Measurements from ENCODE around the gene FRMD5. TPM values are rescaled to one million over a fixed set of nuclear protein-coding genes. Genes with fewer than 3 reads are reported as not detected.

The FRMD5 gene
- total RNA-seq, 1 experiment from 2014 or later, result 17.4 TPM

DNA sequence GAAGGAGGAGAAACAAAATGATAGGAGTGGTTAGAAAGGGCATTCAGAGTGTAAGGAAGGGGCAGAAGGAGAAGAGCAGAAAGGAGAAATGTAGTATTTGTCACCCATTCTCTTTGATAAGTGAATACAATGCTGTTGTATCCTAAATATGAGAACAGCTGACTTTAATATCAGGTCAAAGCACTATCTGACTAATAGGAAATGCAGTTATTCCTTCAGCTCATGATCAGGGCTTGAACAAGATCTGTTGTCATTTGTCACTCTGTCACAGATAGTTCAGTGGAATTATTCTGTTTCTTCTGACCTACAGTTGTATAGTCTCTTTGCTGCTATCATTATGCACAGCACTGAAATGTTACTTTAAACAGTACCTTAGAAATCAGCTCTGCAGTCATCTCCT lies 149.4 kb downstream of the FRMD5 start:
- Mint-ChIP-seq H3K27ac (ENCODE audit: unreplicated experiment) (no peak overlapping the region), H3K27me3 (ENCODE audit: insufficient read depth, unreplicated experiment) (no peaks in the 10 kb centered on the region), H3K36me3 (ENCODE audit: insufficient read depth, unreplicated experiment) (no peaks in the 10 kb centered on the region), H3K9me3 (ENCODE audit: unreplicated experiment) (no peaks in the 10 kb centered on the region), H3K4me3 (ENCODE audit: unreplicated experiment) (no peak overlapping the region), H3K4me1 (ENCODE audit: low read depth, unreplicated experiment) (no peaks in the 10 kb centered on the region)
- H3K36me3 ChIP-seq (ENCODE audit: control insufficient read depth, insufficient read depth, low read length), result no peaks in the 10 kb centered on the region
- no peak for DNase-seq
- no peak overlapping the region for H3K4me3 ChIP-seq (ENCODE audit: low read depth, low read length)
- POLR2A ChIA-PET, result no interaction called here
- intact Hi-C loops (cut with micrococcal nuclease; ENCODE audit: unreplicated experiment), result no loop called here
- H3K9me3 ChIP-seq, result no peaks in the 10 kb centered on the region
- TF ChIP-seq, protein P1, sequence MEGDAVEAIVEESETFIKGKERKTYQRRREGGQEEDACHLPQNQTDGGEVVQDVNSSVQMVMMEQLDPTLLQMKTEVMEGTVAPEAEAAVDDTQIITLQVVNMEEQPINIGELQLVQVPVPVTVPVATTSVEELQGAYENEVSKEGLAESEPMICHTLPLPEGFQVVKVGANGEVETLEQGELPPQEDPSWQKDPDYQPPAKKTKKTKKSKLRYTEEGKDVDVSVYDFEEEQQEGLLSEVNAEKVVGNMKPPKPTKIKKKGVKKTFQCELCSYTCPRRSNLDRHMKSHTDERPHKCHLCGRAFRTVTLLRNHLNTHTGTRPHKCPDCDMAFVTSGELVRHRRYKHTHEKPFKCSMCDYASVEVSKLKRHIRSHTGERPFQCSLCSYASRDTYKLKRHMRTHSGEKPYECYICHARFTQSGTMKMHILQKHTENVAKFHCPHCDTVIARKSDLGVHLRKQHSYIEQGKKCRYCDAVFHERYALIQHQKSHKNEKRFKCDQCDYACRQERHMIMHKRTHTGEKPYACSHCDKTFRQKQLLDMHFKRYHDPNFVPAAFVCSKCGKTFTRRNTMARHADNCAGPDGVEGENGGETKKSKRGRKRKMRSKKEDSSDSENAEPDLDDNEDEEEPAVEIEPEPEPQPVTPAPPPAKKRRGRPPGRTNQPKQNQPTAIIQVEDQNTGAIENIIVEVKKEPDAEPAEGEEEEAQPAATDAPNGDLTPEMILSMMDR (IDR thresholded peaks at IDR 0.05; ENCODE audit: insufficient read depth in 1 of 2, low read depth in 1 of 2, low read length in 1 of 2, severe bottlenecking in 1 of 2, unreplicated experiment in 1 of 2), result no peak
- CTCF ChIA-PET, result no interaction called here
- no TSS peak for BruUV-seq (replicated peaks)
- no peaks in the 10 kb centered on the region for H3K27me3 ChIP-seq (replicated peaks; ENCODE audit: control insufficient read depth, insufficient read depth, low read length)
- H3K4me1 ChIP-seq, result no peaks in the 10 kb centered on the region

DNA sequence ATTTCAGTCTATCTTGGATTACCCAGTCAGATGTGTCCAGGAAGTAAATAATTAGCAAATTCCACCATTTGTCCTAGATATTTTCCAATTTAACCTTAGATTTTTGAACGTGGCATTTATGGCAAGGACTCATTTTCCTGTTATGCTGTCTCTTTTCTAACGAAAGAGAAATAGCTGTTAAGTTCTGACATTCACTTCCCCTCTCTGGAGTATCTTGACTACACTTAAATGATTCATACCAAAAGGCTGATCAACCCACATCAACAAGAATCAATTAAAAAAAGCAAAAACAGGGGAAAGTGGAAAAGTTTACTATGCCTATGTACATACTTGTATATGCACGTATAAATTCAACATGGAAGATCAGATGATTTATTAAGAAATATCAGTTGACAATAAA lies 149.9 kb downstream of the FRMD5 start:
- CTCF ChIA-PET, result no interaction called here
- H3K4me1 Mint-ChIP-seq (ENCODE audit: low read depth, unreplicated experiment), result no peaks in the 10 kb centered on the region
- no TSS peak for BruUV-seq (replicated peaks)
- H3K27me3 Mint-ChIP-seq (ENCODE audit: insufficient read depth, unreplicated experiment), result no peaks in the 10 kb centered on the region
- no peak overlapping the region for H3K4me3 Mint-ChIP-seq (ENCODE audit: unreplicated experiment)
- POLR2A ChIA-PET, result no interaction called here
- no peaks in the 10 kb centered on the region for H3K4me1 ChIP-seq
- H3K36me3 Mint-ChIP-seq (ENCODE audit: insufficient read depth, unreplicated experiment), result no peaks in the 10 kb centered on the region
- intact Hi-C loops (cut with micrococcal nuclease; ENCODE audit: unreplicated experiment), result no loop called here
- H3K27me3 ChIP-seq (replicated peaks; ENCODE audit: control insufficient read depth, insufficient read depth, low read length), result no peaks in the 10 kb centered on the region
- TF ChIP-seq, protein P1 (IDR thresholded peaks at IDR 0.05; ENCODE audit: insufficient read depth in 1 of 2, low read depth in 1 of 2, low read length in 1 of 2, severe bottlenecking in 1 of 2, unreplicated experiment in 1 of 2), result no peak
- H3K27ac Mint-ChIP-seq (ENCODE audit: unreplicated experiment), result no peak overlapping the region
- H3K4me3 ChIP-seq (ENCODE audit: low read depth, low read length), result no peak overlapping the region
- no peaks in the 10 kb centered on the region for H3K9me3 Mint-ChIP-seq (ENCODE audit: unreplicated experiment)
- H3K9me3 ChIP-seq, result no peaks in the 10 kb centered on the region
- no peak for DNase-seq
- no peaks in the 10 kb centered on the region for H3K36me3 ChIP-seq (ENCODE audit: control insufficient read depth, insufficient read depth, low read length)

DNA sequence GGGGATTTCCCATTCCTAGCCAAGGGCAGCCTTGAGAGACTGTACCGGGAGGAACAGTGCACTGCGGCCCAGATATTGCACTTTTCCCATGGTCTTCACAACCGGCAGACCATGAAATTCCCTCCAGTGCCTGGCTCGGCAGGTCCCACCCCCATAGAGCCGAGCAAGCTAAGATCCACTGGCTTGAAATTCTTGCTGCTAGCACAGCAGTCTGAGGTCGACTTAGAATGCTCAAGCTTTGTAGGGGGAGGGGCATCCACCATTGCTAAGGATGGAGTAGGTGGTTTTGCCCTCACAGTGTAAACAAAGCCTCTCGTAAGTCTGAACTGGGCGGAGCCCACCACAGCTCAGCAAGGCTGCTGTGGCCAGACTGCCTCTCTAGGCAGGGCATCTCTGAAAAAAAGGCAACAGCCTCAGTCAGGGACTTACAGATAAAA lies 156.3 kb downstream of the FRMD5 start:
- TF ChIP-seq, protein P1 (IDR thresholded peaks at IDR 0.05; ENCODE audit: insufficient read depth in 1 of 2, low read depth in 1 of 2, low read length in 1 of 2, severe bottlenecking in 1 of 2, unreplicated experiment in 1 of 2), result no peak
- Mint-ChIP-seq H3K4me3 (ENCODE audit: unreplicated experiment) (no peak overlapping the region), H3K27ac (ENCODE audit: unreplicated experiment) (no peak overlapping the region), H3K36me3 (ENCODE audit: insufficient read depth, unreplicated experiment) (no peaks in the 10 kb centered on the region), H3K4me1 (ENCODE audit: low read depth, unreplicated experiment) (no peaks in the 10 kb centered on the region), H3K9me3 (ENCODE audit: unreplicated experiment) (no peaks in the 10 kb centered on the region), H3K27me3 (ENCODE audit: insufficient read depth, unreplicated experiment) (no peaks in the 10 kb centered on the region)
- DNase-seq, result no peak
- no peaks in the 10 kb centered on the region for H3K36me3 ChIP-seq (ENCODE audit: control insufficient read depth, insufficient read depth, low read length)
- ChIA-PET POLR2A (no interaction called here), CTCF (no interaction called here)
- no TSS peak for BruUV-seq (replicated peaks)
- no peaks in the 10 kb centered on the region for H3K9me3 ChIP-seq
- H3K27me3 ChIP-seq (replicated peaks; ENCODE audit: control insufficient read depth, insufficient read depth, low read length), result no peaks in the 10 kb centered on the region
- no peak overlapping the region for H3K4me3 ChIP-seq (ENCODE audit: low read depth, low read length)
- H3K4me1 ChIP-seq, result no peaks in the 10 kb centered on the region
- intact Hi-C loops (cut with micrococcal nuclease; ENCODE audit: unreplicated experiment), result no loop called here
